Astrocyte (in vitro differentiated cells and primary cell): ENCODE data around the gene ZBP1. TPM values are rescaled to one million over a fixed set of nuclear protein-coding genes. Genes with fewer than 3 reads are reported as not detected.

Experiments
- DNase-seq: peaks from one replicate; pipeline ENCODE4 v3.0.0-alpha.2; 2010; ENCODE audit warnings: low read depth
- FAIRE-seq: peaks from 2 replicates; lab custom pipeline; 2011; peaks lifted over from hg19 to GRCh38; lab: Jason Lieb, UNC
- H2AFZ ChIP-seq: 2 replicates; pipeline ENCODE4 v1.6.0; 2012; ENCODE audit warnings: low read depth, low read length, inconsistent platforms
- H3K27ac ChIP-seq: 2 replicates; pipeline ENCODE4 v1.5.1; 2011; ENCODE audit warnings: low read depth, low read length, inconsistent platforms
- H3K27me3 ChIP-seq: 2 replicates; pipeline ENCODE4 v1.6.0; 2011; ENCODE audit warnings: low read length, inconsistent platforms; ENCODE audit not compliant: insufficient read depth
- H3K36me3 ChIP-seq: 2 replicates; pipeline ENCODE4 v1.5.1; 2011; ENCODE audit warnings: low read length, inconsistent platforms; ENCODE audit not compliant: insufficient read depth
- H3K4me1 ChIP-seq: 2 replicates; pipeline ENCODE4 v1.5.1; 2011; ENCODE audit warnings: low read length, inconsistent platforms; ENCODE audit not compliant: insufficient read depth
- H3K4me2 ChIP-seq: 2 replicates; pipeline ENCODE4 v1.6.0; 2012; ENCODE audit warnings: low read length, inconsistent platforms
- H3K4me3 ChIP-seq: 2 replicates; pipeline ENCODE4 v1.5.1; 2011; ENCODE audit warnings: low read depth, mild to moderate bottlenecking, low read length, inconsistent platforms; ENCODE audit not compliant: insufficient read depth
- H3K79me2 ChIP-seq: 2 replicates; pipeline ENCODE4 v1.6.0; 2012; ENCODE audit warnings: mild to moderate bottlenecking, low read length, inconsistent platforms; ENCODE audit not compliant: insufficient read depth
- H3K9ac ChIP-seq: 2 replicates; pipeline ENCODE4 v1.6.0; 2012; ENCODE audit warnings: mild to moderate bottlenecking, low read length, inconsistent platforms
- H3K9me3 ChIP-seq: 2 replicates; pipeline ENCODE4 v1.5.1; 2012; ENCODE audit warnings: low read depth, mild to moderate bottlenecking, low read length, inconsistent platforms; ENCODE audit not compliant: insufficient read depth
- H4K20me1 ChIP-seq: 2 replicates; pipeline ENCODE4 v1.6.0; 2012; ENCODE audit warnings: low read length, inconsistent platforms; ENCODE audit not compliant: insufficient read depth
- H3K27ac Mint-ChIP-seq: one replicate; pipeline ENCODE4 v1.8.0; 2021; ENCODE audit warnings: mild to moderate bottlenecking, mixed read lengths; ENCODE audit not compliant: unreplicated experiment
- H3K27me3 Mint-ChIP-seq: one replicate; pipeline ENCODE4 v1.8.0; 2021; ENCODE audit warnings: low read depth, mixed read lengths; ENCODE audit not compliant: unreplicated experiment
- H3K36me3 Mint-ChIP-seq: one replicate; pipeline ENCODE4 v1.8.0; 2021; ENCODE audit warnings: low read depth, mixed read lengths; ENCODE audit not compliant: unreplicated experiment
- H3K4me1 Mint-ChIP-seq: one replicate; pipeline ENCODE4 v1.8.0; 2021; ENCODE audit warnings: low read depth, mixed read lengths; ENCODE audit not compliant: unreplicated experiment
- H3K4me3 Mint-ChIP-seq: one replicate; pipeline ENCODE4 v1.8.0; 2021; ENCODE audit warnings: mild to moderate bottlenecking, moderate library complexity, mixed read lengths; ENCODE audit not compliant: unreplicated experiment
- H3K9me3 Mint-ChIP-seq: one replicate; pipeline ENCODE4 v1.8.0; 2021; ENCODE audit warnings: mild to moderate bottlenecking, mixed read lengths; ENCODE audit not compliant: unreplicated experiment
- EZH2 ChIP-seq: IDR thresholded peaks from 2 replicates; pipeline ENCODE4 v1.6.1; 2012; ENCODE audit warnings: mild to moderate bottlenecking, low read length, inconsistent platforms; ENCODE audit not compliant: insufficient read depth
- total RNA-seq: library from RNA; stranded (reverse); gene quantifications from 2 replicates; pipeline ENCODE4 v1.2.1, GENCODE V29; 2021
- TF ChIP-seq, protein P1 (sequence below): IDR thresholded peaks from 2 replicates; pipeline ENCODE4 v1.5.1; 2011; ENCODE audit warnings: low read depth, mild to moderate bottlenecking, inconsistent platforms, low read length, moderate library complexity; ENCODE audit not compliant: insufficient read depth

ZBP1 gene
- total RNA-seq, 1 donor from 2014 or later: not detected

DNA sequence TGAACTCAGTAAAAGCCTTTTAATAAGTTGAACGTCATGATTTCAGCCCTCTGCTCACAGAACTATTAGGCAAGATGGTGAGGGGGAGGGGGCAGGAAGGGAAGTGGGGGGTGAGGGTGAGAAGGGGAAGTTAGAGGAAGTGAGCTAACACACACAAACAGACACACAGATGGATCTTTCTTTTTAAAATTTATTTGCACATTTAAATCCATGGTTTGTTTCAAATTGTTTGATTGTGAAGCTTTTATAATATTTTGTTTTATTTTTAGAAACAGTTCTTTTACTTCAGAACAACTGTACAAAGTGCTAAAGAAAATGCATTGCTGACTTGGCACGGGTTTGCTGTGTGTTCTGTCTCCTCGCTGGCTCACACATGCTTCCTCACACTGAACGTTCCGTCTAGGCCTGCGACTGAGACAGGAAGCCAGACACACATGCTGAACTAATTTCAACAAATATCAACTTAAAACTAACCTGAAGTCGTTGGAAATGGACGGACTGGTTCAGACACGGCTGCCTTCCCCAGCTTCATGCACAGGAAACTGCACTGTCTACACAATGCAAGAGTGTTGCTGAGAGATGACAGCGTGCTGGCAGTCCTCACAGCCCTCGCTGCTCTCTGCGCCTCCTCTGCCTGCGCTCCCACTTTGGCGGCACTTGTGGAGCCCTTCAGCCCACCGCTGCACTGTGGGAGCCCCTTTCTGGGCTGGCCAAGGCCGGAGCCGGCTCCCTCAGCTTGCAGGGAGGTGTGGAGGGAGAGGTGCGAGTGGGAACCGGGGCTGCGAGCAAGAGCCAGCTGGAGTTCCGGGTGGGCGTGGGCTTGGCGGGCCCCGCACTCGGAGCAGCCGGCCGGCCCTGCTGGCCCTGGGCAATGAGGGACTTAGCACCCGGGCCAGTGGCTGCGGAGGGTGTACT is 8.1 kb upstream of the ZBP1 start:
- Mint-ChIP-seq H3K9me3 (peaks cover 11% of the 10 kb centered on the region), H3K36me3 (peaks cover 3% of the 10 kb centered on the region), H3K4me1 (peaks cover 6% of the 10 kb centered on the region), H3K4me3 (no peak overlapping the region), H3K27me3 (peaks cover 15% of the 10 kb centered on the region), H3K27ac (no peak overlapping the region)
- H3K4me1 ChIP-seq: peaks cover 3% of the 10 kb centered on the region
- H3K4me3 ChIP-seq: no peak overlapping the region
- no peak for TF ChIP-seq EZH2
- TF ChIP-seq, protein P1, sequence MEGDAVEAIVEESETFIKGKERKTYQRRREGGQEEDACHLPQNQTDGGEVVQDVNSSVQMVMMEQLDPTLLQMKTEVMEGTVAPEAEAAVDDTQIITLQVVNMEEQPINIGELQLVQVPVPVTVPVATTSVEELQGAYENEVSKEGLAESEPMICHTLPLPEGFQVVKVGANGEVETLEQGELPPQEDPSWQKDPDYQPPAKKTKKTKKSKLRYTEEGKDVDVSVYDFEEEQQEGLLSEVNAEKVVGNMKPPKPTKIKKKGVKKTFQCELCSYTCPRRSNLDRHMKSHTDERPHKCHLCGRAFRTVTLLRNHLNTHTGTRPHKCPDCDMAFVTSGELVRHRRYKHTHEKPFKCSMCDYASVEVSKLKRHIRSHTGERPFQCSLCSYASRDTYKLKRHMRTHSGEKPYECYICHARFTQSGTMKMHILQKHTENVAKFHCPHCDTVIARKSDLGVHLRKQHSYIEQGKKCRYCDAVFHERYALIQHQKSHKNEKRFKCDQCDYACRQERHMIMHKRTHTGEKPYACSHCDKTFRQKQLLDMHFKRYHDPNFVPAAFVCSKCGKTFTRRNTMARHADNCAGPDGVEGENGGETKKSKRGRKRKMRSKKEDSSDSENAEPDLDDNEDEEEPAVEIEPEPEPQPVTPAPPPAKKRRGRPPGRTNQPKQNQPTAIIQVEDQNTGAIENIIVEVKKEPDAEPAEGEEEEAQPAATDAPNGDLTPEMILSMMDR: no peak
- H4K20me1 ChIP-seq: no peaks in the 10 kb centered on the region
- FAIRE-seq (peak; percentile 29), DNase-seq (no peak)
- no peak overlapping the region for H3K27ac ChIP-seq
- no peaks in the 10 kb centered on the region for H3K27me3 ChIP-seq
- H3K79me2 ChIP-seq: no peaks in the 10 kb centered on the region
- no peak overlapping the region for H3K9ac ChIP-seq
- H2AFZ ChIP-seq: peak overlapping the region; percentile 82
- no peaks in the 10 kb centered on the region for H3K36me3 ChIP-seq
- H3K9me3 ChIP-seq: no peaks in the 10 kb centered on the region
- H3K4me2 ChIP-seq: peak overlapping the region; percentile 25

DNA sequence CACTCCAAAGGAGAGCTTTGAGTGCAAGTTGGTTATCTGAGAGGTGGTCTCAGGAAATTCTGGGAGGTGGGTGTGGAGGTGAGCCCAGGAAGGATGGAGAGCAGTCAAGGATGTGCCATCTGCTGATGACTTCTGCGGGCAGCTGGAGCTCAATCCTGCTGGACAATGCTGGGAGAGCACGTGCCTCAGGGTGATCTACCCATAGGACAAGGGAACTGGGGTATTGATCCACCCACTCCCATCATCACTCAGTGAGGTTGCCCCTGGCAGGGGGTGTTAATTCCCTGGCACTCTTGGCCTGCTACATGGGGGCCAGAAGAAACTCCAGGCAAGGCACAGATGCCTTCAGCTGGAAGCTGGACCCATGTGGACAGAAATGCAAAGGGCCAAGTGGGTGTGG is 7.1 kb upstream of the ZBP1 start:
- no peak overlapping the region for H3K4me2 ChIP-seq
- no peak overlapping the region for H3K4me3 ChIP-seq
- peaks cover 13% of the 10 kb centered on the region for H3K27me3 Mint-ChIP-seq
- H3K27ac ChIP-seq: no peak overlapping the region
- H3K4me1 Mint-ChIP-seq: peaks cover 10% of the 10 kb centered on the region
- H3K36me3 ChIP-seq: no peaks in the 10 kb centered on the region
- H3K9ac ChIP-seq: no peak overlapping the region
- peaks cover 12% of the 10 kb centered on the region for H3K9me3 Mint-ChIP-seq
- H3K4me1 ChIP-seq: peaks cover 8% of the 10 kb centered on the region
- no peaks in the 10 kb centered on the region for H4K20me1 ChIP-seq
- no peak overlapping the region for H2AFZ ChIP-seq
- FAIRE-seq (no peak), DNase-seq (no peak)
- TF ChIP-seq EZH2: no peak
- TF ChIP-seq, protein P1: no peak
- H3K36me3 Mint-ChIP-seq: peaks cover 3% of the 10 kb centered on the region
- peak overlapping the region; percentile 41 for H3K27ac Mint-ChIP-seq
- no peak overlapping the region for H3K4me3 Mint-ChIP-seq
- no peaks in the 10 kb centered on the region for H3K9me3 ChIP-seq
- no peaks in the 10 kb centered on the region for H3K79me2 ChIP-seq
- no peaks in the 10 kb centered on the region for H3K27me3 ChIP-seq

DNA sequence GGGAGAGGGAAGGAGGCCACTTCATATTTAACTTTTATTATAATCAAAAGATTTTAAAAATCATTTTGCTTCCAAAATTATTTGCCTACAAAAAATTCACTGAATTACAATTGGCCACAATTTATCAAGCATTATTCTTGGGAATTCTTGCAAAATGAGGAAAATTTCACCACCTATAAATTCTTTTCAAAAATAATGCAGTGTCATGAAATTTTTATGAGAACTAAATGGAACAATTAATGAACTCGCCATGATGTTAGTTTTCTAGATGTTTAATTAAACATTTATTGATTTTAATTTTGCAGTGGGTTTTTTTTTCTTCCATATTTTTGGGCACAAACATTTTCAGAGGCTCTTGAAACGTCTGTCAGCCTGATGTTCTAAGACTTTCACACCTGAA is 5.8 kb upstream of the ZBP1 start:
- H3K27me3 ChIP-seq: no peaks in the 10 kb centered on the region
- Mint-ChIP-seq H3K27ac (no peak overlapping the region), H3K36me3 (peaks cover 3% of the 10 kb centered on the region), H3K4me3 (no peak overlapping the region), H3K9me3 (peaks cover 12% of the 10 kb centered on the region), H3K4me1 (peaks cover 10% of the 10 kb centered on the region), H3K27me3 (peaks cover 14% of the 10 kb centered on the region)
- no peaks in the 10 kb centered on the region for H3K36me3 ChIP-seq
- no peaks in the 10 kb centered on the region for H3K9me3 ChIP-seq
- no peak overlapping the region for H3K9ac ChIP-seq
- no peaks in the 10 kb centered on the region for H4K20me1 ChIP-seq
- peaks cover 8% of the 10 kb centered on the region for H3K4me1 ChIP-seq
- H3K79me2 ChIP-seq: no peaks in the 10 kb centered on the region
- no peak for TF ChIP-seq EZH2
- TF ChIP-seq, protein P1: no peak
- H3K4me2 ChIP-seq: no peak overlapping the region
- H2AFZ ChIP-seq: no peak overlapping the region
- DNase-seq (no peak), FAIRE-seq (no peak)
- H3K4me3 ChIP-seq: no peak overlapping the region
- H3K27ac ChIP-seq: no peak overlapping the region
